ENCODE data around the gene ETV3. TPM values are rescaled to one million over a fixed set of nuclear protein-coding genes. Genes with fewer than 3 reads are reported as not detected.
A peak's percentile ranks its signal among the peaks of the same experiment; 100 is the strongest.

ETV3 gene
- total RNA-seq, 2 experiments from 2014 or later, result 11.1 to 20.4 TPM

DNA sequence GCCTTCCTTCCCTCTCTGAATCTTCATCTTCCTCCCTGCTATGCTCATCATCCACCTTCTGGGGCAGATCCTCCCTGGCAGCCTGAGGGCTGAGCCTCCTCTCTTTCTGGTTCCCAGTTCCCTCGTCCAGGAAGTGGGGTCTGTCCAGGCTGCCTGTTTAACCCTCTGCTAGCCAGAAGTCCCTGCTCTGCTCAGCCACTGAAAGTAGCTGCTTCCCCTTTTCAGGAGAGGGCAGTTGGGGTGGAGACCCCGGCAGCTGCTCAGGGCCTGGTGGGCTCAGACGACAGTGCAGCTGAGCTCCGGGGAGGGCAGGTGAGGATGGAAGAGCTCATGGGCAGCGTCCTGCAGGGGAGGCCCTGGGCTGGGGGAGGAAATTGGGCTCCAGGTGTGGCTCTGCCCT, 43.1 kb upstream of the ETV3 start:
- Histone ChIP-seq H2AFZ (ENCODE audit: low read length) (no peak overlapping the region), H3K27ac (ENCODE audit: low read depth, low read length, poor library complexity, severe bottlenecking) (no peak overlapping the region), H3K4me3 (ENCODE audit: low read depth, low read length, poor library complexity, severe bottlenecking) (no peak overlapping the region), H3K9me2 (ENCODE audit: insufficient read depth, low read length) (no peaks in the 10 kb centered on the region), H3K4me1 (ENCODE audit: insufficient read depth, low read length, poor library complexity, severe bottlenecking) (peaks cover 24% of the 10 kb centered on the region), H3K9me3 (ENCODE audit: low read length) (no peaks in the 10 kb centered on the region), H3K4me2 (ENCODE audit: low read length) (no peak overlapping the region), H3K79me2 (ENCODE audit: insufficient read depth, low read depth, low read length) (no peaks in the 10 kb centered on the region), H3K36me3 (ENCODE audit: insufficient read depth, low read length) (no peaks in the 10 kb centered on the region), H4K20me1 (ENCODE audit: insufficient read depth, low read length) (no peaks in the 10 kb centered on the region)
- peak; percentile 55 for DNase-seq (ENCODE audit: low spot score)
- TF ChIP-seq, protein P1, sequence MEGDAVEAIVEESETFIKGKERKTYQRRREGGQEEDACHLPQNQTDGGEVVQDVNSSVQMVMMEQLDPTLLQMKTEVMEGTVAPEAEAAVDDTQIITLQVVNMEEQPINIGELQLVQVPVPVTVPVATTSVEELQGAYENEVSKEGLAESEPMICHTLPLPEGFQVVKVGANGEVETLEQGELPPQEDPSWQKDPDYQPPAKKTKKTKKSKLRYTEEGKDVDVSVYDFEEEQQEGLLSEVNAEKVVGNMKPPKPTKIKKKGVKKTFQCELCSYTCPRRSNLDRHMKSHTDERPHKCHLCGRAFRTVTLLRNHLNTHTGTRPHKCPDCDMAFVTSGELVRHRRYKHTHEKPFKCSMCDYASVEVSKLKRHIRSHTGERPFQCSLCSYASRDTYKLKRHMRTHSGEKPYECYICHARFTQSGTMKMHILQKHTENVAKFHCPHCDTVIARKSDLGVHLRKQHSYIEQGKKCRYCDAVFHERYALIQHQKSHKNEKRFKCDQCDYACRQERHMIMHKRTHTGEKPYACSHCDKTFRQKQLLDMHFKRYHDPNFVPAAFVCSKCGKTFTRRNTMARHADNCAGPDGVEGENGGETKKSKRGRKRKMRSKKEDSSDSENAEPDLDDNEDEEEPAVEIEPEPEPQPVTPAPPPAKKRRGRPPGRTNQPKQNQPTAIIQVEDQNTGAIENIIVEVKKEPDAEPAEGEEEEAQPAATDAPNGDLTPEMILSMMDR (conservative IDR thresholded peaks at IDR 0.05; ENCODE audit: low read length), result no peak
- no peak for TF ChIP-seq EZH2phosphoT487 (IDR thresholded peaks at IDR 0.05; ENCODE audit: borderline replicate concordance, low read depth, low read length)
- CTCF ChIA-PET (ENCODE audit: unreplicated experiment), result no interaction called here
- intact Hi-C loops (cut with micrococcal nuclease; ENCODE audit: unreplicated experiment), result no loop called here
- POLR2A ChIA-PET, result interaction anchor here (0.6 kb wide), 1 partner anchor 145 kb away, joined by 5 read pairs; no protein-coding TSS in a partner anchor
- BruUV-seq (replicated peaks), result no TSS peak

- ChIA-PET CTCF (ENCODE audit: unreplicated experiment) (no interaction called here), POLR2A (interaction anchor here (0.7 kb wide), 1 partner anchor 435 kb away, joined by 4 read pairs; no protein-coding TSS in a partner anchor)
- Histone ChIP-seq H3K9me3 (ENCODE audit: low read length) (no peaks in the 10 kb centered on the region), H3K27ac (ENCODE audit: low read depth, low read length, poor library complexity, severe bottlenecking) (no peak overlapping the region), H2AFZ (ENCODE audit: low read length) (no peak overlapping the region), H3K4me3 (ENCODE audit: low read depth, low read length, poor library complexity, severe bottlenecking) (no peak overlapping the region), H3K9me2 (ENCODE audit: insufficient read depth, low read length) (no peaks in the 10 kb centered on the region), H3K4me2 (ENCODE audit: low read length) (no peak overlapping the region), H4K20me1 (ENCODE audit: insufficient read depth, low read length) (no peaks in the 10 kb centered on the region), H3K4me1 (ENCODE audit: insufficient read depth, low read length, poor library complexity, severe bottlenecking) (peaks cover 33% of the 10 kb centered on the region), H3K79me2 (ENCODE audit: insufficient read depth, low read depth, low read length) (no peaks in the 10 kb centered on the region), H3K36me3 (ENCODE audit: insufficient read depth, low read length) (no peaks in the 10 kb centered on the region)
- DNase-seq (ENCODE audit: low spot score), result no peak
- intact Hi-C loops (cut with micrococcal nuclease; ENCODE audit: unreplicated experiment), result loop anchor here (10.0 kb wide), 1 partner anchor 316 kb away; no protein-coding TSS in a partner anchor
- BruUV-seq (replicated peaks), result no TSS peak
- TF ChIP-seq EZH2phosphoT487 (IDR thresholded peaks at IDR 0.05; ENCODE audit: borderline replicate concordance, low read depth, low read length), result no peak
- TF ChIP-seq, protein P1 (conservative IDR thresholded peaks at IDR 0.05; ENCODE audit: low read length), result no peak
Measured at GRCh38 chr1:157178490-157178889, 40.3 kb upstream of the ETV3 start.

- Histone ChIP-seq H3K4me2 (ENCODE audit: low read length) (no peak overlapping the region), H3K36me3 (ENCODE audit: insufficient read depth, low read length) (no peaks in the 10 kb centered on the region)
- TF ChIP-seq, protein P1 (conservative IDR thresholded peaks at IDR 0.05; ENCODE audit: low read length), result no peak
- TF ChIP-seq EZH2phosphoT487 (IDR thresholded peaks at IDR 0.05; ENCODE audit: borderline replicate concordance, low read depth, low read length), result no peak
Measured at GRCh38 chr1:157177733-157178394, 39.7 kb upstream of the ETV3 start.

More at GRCh38 chr1:157177733-157178394, 39.7 kb upstream of the ETV3 start:
- CTCF ChIA-PET (ENCODE audit: unreplicated experiment), result interaction anchor here (0.8 kb wide), 1 partner anchor 42 kb away, joined by 3 read pairs; no protein-coding TSS in a partner anchor
- Histone ChIP-seq H3K79me2 (ENCODE audit: insufficient read depth, low read depth, low read length) (no peaks in the 10 kb centered on the region), H3K4me1 (ENCODE audit: insufficient read depth, low read length, poor library complexity, severe bottlenecking) (peaks cover 34% of the 10 kb centered on the region), H4K20me1 (ENCODE audit: insufficient read depth, low read length) (no peaks in the 10 kb centered on the region), H2AFZ (ENCODE audit: low read length) (no peak overlapping the region), H3K4me3 (ENCODE audit: low read depth, low read length, poor library complexity, severe bottlenecking) (no peak overlapping the region), H3K9me3 (ENCODE audit: low read length) (no peaks in the 10 kb centered on the region), H3K9me2 (ENCODE audit: insufficient read depth, low read length) (no peaks in the 10 kb centered on the region), H3K27ac (ENCODE audit: low read depth, low read length, poor library complexity, severe bottlenecking) (no peak overlapping the region)
- BruUV-seq (replicated peaks), result no TSS peak
- intact Hi-C loops (cut with micrococcal nuclease; ENCODE audit: unreplicated experiment), result loop anchor here (10.0 kb wide), 1 partner anchor 317 kb away; no protein-coding TSS in a partner anchor
- no peak for DNase-seq (ENCODE audit: low spot score)
- POLR2A ChIA-PET, result interaction anchor here (0.7 kb wide), 1 partner anchor 436 kb away, joined by 4 read pairs; no protein-coding TSS in a partner anchor
